Measurements from ENCODE around the gene KDM2A. TPM values are rescaled to one million over a fixed set of nuclear protein-coding genes. Genes with fewer than 3 reads are reported as not detected.

Gene KDM2A
- total RNA-seq, 1 donor, result 67.9 TPM

DNA sequence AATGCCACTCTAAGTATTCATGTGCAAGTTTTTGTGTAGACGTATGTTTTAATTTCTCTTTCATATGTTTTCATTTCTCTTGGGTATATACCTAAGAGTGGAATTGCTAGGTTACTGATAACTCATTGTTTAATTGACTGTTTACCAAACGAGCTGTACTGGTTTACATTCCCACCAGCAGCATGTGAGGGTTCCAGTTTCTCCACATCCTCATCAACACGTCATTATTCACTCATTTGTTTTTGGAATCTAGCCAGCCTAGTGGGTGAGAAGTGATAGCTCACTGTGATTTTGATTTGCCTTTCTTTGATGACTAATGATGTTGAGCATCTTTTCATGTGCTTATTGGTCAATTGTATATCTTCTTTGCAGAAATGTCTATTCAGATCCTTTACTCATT is 174.0 kb downstream of the KDM2A start:
- no peak for DNase-seq (ENCODE audit: low read depth in 2 of 3, low spot score in 2 of 3)

DNA sequence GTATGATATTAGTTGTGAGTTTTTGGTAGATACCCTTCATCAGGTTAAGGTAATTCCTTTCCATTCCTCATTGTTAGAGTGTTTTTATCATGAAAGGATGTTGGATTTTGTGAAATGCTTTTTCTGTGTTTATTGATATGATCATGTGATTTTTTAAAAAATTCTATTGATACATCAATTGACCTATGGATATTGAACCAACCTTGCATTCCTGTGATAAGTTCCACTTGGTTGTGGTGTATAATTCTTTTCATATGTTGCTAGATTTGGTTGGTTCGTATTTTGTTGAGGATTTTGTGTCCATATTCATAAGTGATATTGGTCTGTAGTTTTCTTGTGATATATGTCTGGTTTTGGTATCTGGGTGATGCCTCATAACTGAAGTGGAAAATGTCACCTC is 176.8 kb downstream of the KDM2A start:
- peak in 1 of 3 donors; percentile 45 for DNase-seq (ENCODE audit: low read depth in 2 of 3, low spot score in 2 of 3)

DNA sequence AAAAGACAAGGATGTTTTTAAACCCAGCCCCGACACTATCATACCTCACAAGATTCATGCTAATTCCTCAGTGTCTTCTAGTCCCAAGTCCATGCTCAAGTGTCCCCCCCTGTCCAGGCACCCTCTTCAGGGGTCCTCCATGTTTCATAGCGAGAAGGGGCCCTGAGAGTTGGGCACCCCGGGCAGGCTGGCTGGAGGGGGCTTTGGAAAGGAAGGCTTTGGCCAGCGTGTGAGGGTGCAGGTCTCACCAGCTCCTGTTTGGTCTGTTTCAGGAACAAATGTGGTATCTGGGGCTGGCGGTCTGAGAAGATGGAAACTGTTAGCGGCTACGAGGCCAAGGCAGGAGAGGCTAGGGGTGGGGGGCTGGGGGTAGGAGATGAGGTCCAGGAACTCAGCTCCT is 179.7 kb downstream of the KDM2A start:
- no peak for DNase-seq (ENCODE audit: low read depth in 2 of 3, low spot score in 2 of 3)

- no peak for DNase-seq (ENCODE audit: low read depth in 2 of 3, low spot score in 2 of 3)
Measured at GRCh38 chr11:67299471-67300191, 180.6 kb downstream of the KDM2A start.

- no peak for DNase-seq (ENCODE audit: low read depth in 2 of 3, low spot score in 2 of 3)
Measured at GRCh38 chr11:67300256-67300755, 181.2 kb downstream of the KDM2A start.

GRCh38 chr11:67300756-67301312 is 181.8 kb downstream of the KDM2A start:
- no peak for DNase-seq (ENCODE audit: low read depth in 2 of 3, low spot score in 2 of 3)

DNA sequence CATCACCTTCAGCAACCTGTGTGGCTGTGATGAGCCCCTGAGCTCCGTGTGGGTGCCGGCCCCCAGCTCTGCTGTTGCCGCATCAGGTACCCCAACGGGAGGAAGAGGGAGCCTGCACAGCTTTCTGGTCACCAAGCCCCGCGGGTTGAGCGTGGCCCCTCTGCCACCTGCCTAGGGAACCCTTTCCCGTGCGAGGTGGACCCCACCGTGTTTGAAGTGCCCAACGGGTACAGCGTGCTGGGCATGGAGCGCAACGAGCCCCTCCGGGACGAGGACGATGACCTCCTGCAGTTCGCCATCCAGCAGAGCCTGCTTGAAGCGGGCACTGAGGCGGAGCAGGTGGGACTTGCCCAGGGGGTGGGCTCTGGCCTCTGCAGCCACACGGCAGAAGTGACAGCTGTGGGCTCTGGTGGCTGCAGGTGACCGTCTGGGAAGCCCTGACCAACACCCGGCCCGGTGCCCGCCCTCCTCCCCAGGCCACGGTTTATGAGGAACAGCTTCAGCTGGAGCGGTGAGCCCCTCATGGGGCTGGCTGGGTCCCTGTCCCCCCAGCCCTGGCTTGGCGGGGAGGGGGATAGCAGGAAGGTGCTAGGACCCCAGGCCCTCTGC is 182.4 kb downstream of the KDM2A start:
- no peak for DNase-seq (ENCODE audit: low read depth in 2 of 3, low spot score in 2 of 3)

GRCh38 chr11:67301951-67302516 is 183.0 kb downstream of the KDM2A start:
- no peak for DNase-seq (ENCODE audit: low read depth in 2 of 3, low spot score in 2 of 3)

- peak in 2 of 3 donors; percentile 59 to 66 for DNase-seq (ENCODE audit: low read depth in 2 of 3, low spot score in 2 of 3)
Measured at GRCh38 chr11:67302571-67303131, 183.6 kb downstream of the KDM2A start.

DNA sequence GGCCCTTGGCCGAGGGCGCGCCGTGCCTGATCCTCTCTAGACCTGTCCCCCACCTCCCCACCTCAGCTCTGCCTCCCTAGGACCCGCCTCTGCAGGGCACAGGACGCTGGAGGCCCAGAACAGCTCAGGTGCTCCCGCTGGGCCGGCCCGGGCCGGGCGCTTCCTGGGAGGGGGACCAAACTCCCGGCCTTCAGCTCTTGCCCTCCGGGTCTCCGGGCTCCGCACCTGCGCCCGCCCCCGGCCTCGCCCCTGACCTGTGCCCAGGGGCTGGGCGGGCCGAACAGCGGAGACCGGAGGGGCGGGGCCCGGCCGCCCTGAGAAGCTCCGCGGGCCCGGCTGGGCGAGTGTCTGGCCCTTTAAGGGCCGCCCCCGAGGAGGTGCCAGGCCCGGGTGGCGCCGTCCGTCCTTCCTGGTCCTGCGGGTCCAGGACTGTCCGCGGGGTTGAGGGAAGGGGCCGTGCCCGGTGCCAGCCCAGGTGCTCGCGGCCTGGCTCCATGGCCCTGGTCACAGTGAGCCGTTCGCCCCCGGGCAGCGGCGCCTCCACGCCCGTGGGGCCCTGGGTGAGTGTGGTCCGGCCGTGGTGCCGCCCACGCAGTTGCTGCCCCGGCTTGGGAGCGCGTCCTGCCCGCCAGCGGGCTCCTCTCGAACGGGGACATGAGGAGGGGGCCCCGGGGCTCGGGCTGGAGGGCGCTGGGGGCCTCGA is 184.2 kb downstream of the KDM2A start, which contains the start of gene SSH3:
Gene SSH3, plus strand, starts transcription at position 399 of the 703 bp plus-strand sequence. Its CDS starts 96 bp downstream, at position 495.
- peak in 2 of 3 donors; percentile 42 to 43 for DNase-seq (ENCODE audit: low read depth in 2 of 3, low spot score in 2 of 3)

- DNase-seq (ENCODE audit: low read depth in 2 of 3, low spot score in 2 of 3), result no peak
Measured at GRCh38 chr11:67303835-67304411, 184.9 kb downstream of the KDM2A start.

- DNase-seq (ENCODE audit: low read depth in 2 of 3, low spot score in 2 of 3), result no peak
Measured at GRCh38 chr11:67304511-67305113, 185.5 kb downstream of the KDM2A start.

DNA sequence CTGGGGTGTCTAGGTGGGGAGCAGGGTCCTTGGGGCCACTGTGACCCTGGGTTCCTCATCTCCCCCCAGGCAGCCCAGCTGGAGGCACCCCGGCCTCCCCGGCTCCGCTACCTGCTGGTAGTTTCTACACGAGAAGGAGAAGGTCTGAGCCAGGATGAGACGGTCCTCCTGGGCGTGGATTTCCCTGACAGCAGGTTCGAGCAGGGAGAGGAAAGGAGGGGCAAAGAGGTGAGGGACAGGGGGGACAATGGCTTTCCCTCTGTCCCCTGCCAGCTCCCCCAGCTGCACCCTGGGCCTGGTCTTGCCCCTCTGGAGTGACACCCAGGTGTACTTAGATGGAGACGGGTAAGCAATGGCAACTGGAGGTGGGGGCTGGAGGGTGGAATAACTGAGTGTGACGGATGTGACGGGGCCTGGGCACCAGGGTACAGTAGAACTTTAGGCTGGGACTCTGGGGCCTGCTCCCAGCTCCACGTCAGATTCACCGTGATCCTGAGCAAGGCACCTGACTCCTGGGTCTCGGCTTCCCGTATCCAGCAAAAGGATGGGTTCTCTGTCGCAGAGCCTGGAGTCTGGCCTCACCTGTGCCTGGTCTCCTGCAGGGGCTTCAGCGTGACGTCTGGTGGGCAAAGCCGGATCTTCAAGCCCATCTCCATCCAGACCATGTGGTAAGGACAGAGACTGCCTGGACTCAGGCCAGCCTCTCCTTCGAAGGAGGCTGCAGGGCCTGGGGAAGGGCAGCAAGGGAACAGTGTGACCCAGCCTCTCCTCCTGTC is 187.9 kb downstream of the KDM2A start:
- DNase-seq (ENCODE audit: low read depth in 2 of 3, low spot score in 2 of 3), result no peak

DNA sequence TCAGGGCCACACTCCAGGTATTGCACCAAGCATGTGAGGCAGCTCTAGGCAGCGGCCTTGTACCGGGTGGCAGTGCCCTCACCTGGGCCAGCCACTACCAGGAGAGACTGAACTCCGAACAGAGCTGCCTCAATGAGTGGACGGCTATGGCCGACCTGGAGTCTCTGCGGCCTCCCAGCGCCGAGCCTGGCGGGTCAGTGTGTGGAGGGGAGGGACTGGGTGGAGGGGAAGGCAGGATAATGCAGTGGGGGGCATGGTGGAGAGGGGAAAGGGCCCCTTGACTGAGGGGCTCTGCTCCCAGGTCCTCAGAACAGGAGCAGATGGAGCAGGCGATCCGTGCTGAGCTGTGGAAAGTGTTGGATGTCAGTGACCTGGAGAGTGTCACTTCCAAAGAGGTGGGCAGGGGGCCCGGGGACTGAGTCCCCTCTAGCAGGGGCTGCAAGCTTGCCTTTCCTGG is 188.5 kb downstream of the KDM2A start:
- DNase-seq (ENCODE audit: low read depth in 2 of 3, low spot score in 2 of 3), result no peak

Other genes with a start within 250 kb of the KDM2A start
- 1.6 TPM for gene PC, start 160.9 kb upstream of the KDM2A start, total RNA-seq
- gene C11orf86, start 144.0 kb upstream of the KDM2A start, total RNA-seq, result not detected
- gene SYT12, start 96.1 kb upstream of the KDM2A start, total RNA-seq, result under 0.01 TPM
- 0.54 TPM for gene RHOD, start 62.4 kb upstream of the KDM2A start, total RNA-seq
- gene GRK2, start 147.2 kb downstream of the KDM2A start, total RNA-seq, result 543 TPM
- gene ANKRD13D, start 170.0 kb downstream of the KDM2A start, total RNA-seq, result 77.8 TPM
- 28.0 TPM for gene SSH3, start 184.3 kb downstream of the KDM2A start, total RNA-seq
- gene POLD4, start 234.3 kb downstream of the KDM2A start, total RNA-seq, result 56.6 TPM